ENCODE data around the gene DNAI1.

- TF ChIP-seq POLR2A (IDR thresholded peaks at IDR 0.05) (no peak), CTCF (IDR thresholded peaks at IDR 0.05 in 8 of 11, conservative IDR thresholded peaks at IDR 0.05 in 3 of 11) (no peak), POLR2AphosphoS5 (IDR thresholded peaks at IDR 0.05) (no peak)
Observed at GRCh38 chr9:34507966-34508365, 49.4 kb downstream of the DNAI1 start.
